ENCODE results near the gene DAZAP1.

DNA sequence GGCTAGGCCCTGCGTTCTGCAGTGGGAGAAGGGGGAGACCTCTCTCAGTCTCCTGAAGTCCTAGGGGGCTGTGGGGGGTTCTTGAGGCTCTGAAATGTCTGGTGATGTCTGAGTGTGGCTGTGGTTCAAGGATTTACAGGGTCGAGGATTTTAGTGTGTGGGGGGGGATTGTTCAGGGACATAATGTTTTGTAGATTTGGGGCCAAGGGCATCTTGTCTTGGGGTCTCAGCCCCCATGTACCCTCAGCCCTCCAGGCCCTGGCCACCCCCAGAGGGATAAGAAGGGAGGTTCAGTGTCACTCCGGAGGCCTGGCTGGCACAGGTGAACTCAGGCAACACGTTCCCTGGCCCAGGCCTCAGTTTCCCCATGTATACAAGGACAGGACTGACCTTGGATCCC is 40.1 kb downstream of the DAZAP1 start:
- TF ChIP-seq HNF4G (IDR thresholded peaks at IDR 0.05) (no peak), FOXA1 (IDR thresholded peaks at IDR 0.05) (no peak), TAF1 (conservative IDR thresholded peaks at IDR 0.05) (no peak)
- TF ChIP-seq, protein P1, sequence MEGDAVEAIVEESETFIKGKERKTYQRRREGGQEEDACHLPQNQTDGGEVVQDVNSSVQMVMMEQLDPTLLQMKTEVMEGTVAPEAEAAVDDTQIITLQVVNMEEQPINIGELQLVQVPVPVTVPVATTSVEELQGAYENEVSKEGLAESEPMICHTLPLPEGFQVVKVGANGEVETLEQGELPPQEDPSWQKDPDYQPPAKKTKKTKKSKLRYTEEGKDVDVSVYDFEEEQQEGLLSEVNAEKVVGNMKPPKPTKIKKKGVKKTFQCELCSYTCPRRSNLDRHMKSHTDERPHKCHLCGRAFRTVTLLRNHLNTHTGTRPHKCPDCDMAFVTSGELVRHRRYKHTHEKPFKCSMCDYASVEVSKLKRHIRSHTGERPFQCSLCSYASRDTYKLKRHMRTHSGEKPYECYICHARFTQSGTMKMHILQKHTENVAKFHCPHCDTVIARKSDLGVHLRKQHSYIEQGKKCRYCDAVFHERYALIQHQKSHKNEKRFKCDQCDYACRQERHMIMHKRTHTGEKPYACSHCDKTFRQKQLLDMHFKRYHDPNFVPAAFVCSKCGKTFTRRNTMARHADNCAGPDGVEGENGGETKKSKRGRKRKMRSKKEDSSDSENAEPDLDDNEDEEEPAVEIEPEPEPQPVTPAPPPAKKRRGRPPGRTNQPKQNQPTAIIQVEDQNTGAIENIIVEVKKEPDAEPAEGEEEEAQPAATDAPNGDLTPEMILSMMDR (IDR thresholded peaks at IDR 0.05; ENCODE audit: low read depth, low read length, missing input control), result no peak
